ENCODE results near the gene TMX1.
"Not testable (repeated sequence)": the region's sequence is repeated elsewhere in the genome, so short reads cannot be mapped to it uniquely, and the experiment has no call there.

TMX1 gene, protein sequence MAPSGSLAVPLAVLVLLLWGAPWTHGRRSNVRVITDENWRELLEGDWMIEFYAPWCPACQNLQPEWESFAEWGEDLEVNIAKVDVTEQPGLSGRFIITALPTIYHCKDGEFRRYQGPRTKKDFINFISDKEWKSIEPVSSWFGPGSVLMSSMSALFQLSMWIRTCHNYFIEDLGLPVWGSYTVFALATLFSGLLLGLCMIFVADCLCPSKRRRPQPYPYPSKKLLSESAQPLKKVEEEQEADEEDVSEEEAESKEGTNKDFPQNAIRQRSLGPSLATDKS

DNA sequence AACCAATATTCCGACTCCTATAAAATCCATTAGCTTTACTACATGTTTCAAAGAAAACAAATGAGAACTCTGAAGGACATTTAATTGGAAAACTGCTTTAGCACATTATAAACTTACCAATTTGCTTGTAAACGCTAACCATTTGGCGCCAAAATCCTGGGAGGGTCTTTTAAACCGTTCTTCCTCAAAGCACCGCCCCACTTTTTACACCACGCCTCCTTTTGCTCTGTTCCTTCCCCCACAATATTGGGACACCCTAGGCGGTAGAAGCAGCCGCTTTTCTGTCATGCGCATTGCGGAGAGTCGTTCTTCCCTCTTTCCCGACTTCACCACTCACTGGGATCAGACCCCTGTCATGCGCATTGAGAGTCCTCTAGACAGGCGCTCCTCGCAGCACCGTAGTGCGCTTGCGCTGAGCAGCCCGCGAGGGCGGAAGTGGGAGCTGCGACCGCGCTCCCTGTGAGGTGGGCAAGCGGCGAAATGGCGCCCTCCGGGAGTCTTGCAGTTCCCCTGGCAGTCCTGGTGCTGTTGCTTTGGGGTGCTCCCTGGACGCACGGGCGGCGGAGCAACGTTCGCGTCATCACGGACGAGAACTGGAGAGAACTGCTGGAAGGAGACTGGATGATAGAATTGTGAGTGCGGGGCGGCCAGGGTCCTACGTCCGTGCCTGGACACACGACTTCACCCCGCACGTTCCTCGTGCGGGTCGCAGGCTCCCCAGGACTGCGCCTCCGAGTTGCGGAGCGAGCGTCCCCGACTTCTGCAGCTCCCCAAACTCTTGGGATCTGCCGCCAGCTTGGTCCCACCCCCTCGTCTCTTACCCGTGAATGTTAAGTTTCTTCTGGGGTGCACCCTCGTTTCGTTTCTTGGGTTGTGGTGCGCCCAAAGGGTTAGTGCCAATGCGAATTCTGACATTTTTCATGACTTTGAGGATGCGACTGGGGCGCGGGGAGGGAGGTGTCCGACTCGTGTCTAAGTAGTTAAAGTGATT is at the start of gene TMX1:
Gene TMX1, plus strand, starts transcription at position 435 of the 991 bp plus-strand sequence. Its CDS starts 46 bp downstream, at position 481.
- DNase-seq (ENCODE audit: low read depth in 3 of 3, low spot score in 1 of 3) = peak; percentile 58 to 68 (median 58)

DNA sequence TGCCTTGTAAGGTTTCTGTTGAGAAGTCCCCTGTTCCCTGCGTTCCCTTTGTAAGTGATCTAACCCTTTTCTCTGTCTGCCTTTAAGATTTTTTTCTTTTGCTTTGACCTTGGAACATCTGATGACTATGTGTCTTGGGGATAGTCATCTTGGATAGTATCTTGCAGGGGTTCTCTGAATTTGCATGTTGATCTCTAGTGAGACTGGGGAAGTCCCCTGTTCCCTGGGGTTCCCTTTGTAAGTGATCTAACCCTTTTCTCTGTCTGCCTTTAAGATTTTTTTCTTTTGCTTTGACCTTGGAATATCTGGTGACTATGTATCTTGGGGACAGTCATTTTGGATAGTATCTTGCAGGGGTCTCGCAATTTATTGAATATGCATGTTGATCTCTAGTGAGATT is 38.2 kb upstream of the TMX1 start:
- no peak for DNase-seq (ENCODE audit: low read depth in 3 of 3, low spot score in 1 of 3)

DNA sequence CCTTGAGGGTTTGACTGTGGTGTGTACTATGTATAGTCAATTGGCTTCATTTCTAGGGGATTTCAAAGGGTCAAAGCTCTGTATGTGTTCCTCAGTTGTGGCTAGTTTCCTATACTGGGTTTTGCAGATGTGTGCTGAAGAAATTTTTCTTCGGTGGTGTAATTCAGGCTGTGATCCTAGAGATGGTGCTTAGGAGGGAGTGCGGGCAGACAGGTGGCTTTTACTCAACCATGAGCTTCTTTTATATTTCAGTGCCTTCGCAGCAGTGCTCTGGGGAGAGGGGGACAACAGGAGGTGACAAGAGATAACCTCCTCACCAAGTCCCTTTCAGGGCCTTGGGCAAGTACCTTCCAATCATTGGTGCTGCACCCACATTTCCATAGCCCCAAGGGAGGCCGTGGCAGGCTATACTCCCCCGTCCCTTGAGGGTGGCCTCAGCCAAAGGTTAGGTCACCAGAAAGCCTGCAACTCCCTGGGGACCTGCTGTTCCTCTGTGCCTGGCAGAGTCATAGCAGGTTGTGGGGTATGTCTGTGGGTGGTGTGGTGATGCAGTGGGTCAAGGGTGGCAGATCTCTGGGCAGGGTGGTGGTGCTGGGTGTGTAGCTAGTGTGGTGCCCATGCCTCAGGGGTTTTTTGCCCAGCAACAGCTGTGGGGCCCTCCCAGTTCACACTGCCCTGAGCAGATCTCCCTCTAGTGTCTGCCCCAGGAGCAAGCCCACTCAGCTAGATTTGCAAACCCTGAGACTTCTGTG is 37.0 kb upstream of the TMX1 start:
- DNase-seq (ENCODE audit: low read depth in 3 of 3, low spot score in 1 of 3) = no peak

DNA sequence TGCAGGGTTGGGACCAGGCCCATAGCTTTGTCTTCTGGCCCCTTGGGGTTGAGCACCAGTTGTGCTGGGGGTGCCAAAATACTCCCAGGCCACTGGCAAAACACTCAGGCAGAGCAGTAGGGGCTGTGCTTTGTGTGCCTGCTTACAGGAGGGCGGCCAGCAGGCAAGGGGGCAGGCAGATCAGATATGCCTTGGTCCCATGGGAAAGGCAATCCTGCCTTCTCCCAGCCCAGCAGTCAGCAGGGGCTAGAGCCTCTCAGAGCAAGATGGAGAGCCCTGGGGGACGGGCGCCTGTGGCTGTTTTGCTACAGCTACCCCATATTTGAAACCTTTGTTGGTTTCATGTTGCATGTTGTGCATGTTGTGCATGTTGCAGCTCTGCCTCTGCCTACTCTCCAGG is 36.2 kb upstream of the TMX1 start:
- no peak for DNase-seq (ENCODE audit: low read depth in 3 of 3, low spot score in 1 of 3)

DNA sequence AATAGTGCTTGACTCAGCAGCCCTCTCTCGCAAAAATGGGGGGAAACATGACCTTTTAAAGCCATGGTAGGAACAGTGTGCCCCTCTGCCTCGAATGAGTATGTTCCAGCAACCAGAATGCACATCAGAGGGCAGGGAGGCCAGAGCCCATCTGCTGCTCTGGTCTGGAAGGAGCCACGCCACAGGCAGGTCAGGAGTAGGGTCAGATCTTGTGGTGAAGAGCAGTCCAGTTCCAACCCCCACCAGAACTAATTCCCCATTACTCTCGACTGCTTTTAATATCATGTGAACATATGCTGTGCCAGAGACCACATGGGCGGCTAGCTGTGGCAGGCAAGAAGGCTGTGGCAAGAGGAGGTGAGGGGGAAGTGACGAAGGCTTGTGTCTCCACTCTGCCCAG is 34.6 kb upstream of the TMX1 start:
- no peak for DNase-seq (ENCODE audit: low read depth in 3 of 3, low spot score in 1 of 3)

DNA sequence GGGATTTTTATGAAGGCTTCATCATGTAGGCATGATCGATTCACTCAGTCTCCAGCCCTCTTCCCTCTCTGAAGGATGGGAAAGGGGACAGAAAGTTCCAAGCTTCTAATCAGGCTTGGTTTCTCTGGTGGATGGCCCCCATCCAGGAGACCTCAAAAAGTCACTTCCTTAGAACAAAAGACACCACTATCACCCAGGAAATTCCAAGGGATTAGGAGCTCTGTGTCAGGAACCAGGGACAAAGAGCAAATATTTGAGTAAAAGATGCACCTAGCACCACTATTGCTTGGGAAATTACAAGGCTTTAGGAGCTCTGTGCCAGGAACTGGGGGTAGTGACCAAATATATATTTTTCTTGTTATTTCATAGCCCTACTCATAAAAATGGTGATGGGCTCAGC is 33.6 kb upstream of the TMX1 start:
- DNase-seq (ENCODE audit: low read depth in 3 of 3, low spot score in 1 of 3) = no peak

DNA sequence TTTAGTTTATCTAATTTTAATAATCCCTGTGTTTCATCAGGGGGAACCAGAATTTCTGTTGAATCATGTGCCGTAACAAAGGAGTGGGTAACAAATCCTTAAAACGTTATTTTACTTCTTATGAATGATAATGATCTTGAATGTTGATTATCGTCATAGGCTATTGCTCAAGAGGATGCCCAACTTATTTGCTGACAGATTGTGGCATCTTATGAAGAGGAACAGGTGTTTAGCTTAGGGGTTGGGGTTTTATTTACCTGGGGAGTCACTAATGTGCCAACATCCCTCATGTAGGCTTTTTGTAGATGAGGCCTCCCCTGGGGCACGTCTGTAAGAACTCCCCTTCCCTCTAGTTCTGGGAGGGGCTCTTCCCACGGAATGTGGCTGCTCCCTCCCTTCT is 32.4 kb upstream of the TMX1 start:
- no peak for DNase-seq (ENCODE audit: low read depth in 3 of 3, low spot score in 1 of 3)

DNA sequence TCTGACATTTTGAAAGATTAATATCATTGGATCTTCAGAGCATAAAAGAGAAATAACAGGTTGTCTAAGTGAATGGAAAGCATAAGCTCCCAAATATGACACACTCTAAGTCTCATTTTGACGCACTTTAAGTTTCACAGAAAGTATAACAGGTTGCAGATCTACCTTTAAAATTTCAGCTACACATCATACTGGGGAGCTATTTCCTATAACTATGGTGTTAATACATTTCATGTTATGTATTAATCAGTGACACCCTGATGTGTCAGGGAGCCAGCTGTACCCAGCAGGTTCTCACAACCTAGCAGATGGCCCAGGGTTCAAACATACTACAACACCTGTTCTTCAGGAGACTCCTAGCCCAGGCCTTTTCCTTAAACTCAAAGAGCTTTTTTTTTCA is 31.1 kb upstream of the TMX1 start:
- DNase-seq (ENCODE audit: low read depth in 3 of 3, low spot score in 1 of 3) = no peak

DNA sequence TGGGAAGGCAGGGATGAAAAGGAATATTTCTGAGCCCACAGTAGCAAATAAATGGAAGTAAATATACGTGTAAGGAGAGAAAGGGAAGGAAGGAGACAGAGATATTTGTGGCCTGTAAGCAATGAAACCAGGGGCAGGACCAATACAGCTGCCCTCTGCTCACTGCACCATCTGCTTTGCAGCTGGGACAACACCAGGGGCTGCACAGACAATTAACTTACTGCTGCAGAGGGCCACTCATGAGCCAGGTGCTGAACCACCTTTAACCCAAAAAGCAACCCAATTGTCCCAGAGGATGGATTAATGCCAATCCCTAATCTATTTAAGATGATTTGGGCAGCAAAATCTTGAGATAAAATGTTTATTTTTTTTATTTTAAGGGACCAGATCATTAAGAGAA is 30.6 kb upstream of the TMX1 start:
- no peak for DNase-seq (ENCODE audit: low read depth in 3 of 3, low spot score in 1 of 3)

DNA sequence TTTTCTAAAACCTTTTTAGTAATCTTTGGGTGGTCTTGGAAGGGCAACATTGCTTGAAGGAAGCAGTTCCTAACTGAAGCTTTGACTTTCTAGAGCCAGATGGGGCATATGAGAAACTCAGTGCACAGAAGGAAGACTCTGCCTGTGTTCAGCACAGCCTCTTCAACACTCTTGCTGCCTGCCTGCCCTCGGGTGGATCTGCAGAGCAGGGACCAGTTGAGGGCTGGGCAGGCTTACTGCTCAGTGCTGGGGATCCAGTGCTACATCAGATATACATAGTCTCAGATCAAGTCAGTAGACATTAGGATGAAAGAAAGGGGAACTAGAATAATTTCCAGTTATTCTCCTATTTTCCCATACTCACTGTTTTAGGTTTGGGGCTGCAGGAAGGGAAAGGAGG is 29.5 kb upstream of the TMX1 start:
- DNase-seq (ENCODE audit: low read depth in 3 of 3, low spot score in 1 of 3) = no peak

DNA sequence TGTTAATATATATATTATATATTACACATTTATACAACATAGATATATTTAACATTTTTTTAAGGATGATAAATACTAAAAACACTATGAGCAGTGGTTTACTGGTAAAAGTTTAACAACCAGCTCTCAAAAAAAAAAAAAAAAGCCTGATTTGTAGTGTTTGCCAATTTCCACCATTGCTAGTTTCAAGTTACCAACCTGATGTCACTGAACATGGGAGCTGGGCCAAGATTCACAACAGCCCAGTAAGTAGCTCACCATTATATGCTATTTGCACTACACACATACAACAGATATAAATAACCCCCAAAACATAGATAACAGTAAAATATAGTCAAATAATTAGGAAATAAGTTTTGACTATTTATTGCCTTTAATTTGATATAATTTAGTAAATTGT is 28.9 kb upstream of the TMX1 start:
- DNase-seq (ENCODE audit: low read depth in 3 of 3, low spot score in 1 of 3) = no peak

DNA sequence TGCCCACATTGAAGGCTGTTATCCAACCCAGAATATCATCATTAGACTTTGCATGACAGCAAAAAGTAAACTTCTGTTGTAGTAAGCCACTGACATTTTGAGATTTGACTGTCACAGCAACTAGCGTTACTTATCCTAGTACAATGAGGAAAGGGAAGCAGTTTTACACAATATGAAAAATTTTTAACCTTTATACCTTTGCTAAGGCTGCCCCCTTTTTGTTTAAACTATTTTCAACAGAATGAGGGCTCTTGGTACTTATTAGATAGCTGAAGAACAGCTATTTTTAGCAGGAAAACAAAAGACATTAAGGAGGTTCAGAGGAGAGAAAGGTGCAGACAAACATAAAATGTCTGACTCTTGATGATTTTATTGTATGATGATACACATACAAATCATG is 23.4 kb upstream of the TMX1 start:
- no peak for DNase-seq (ENCODE audit: low read depth in 3 of 3, low spot score in 1 of 3)

DNA sequence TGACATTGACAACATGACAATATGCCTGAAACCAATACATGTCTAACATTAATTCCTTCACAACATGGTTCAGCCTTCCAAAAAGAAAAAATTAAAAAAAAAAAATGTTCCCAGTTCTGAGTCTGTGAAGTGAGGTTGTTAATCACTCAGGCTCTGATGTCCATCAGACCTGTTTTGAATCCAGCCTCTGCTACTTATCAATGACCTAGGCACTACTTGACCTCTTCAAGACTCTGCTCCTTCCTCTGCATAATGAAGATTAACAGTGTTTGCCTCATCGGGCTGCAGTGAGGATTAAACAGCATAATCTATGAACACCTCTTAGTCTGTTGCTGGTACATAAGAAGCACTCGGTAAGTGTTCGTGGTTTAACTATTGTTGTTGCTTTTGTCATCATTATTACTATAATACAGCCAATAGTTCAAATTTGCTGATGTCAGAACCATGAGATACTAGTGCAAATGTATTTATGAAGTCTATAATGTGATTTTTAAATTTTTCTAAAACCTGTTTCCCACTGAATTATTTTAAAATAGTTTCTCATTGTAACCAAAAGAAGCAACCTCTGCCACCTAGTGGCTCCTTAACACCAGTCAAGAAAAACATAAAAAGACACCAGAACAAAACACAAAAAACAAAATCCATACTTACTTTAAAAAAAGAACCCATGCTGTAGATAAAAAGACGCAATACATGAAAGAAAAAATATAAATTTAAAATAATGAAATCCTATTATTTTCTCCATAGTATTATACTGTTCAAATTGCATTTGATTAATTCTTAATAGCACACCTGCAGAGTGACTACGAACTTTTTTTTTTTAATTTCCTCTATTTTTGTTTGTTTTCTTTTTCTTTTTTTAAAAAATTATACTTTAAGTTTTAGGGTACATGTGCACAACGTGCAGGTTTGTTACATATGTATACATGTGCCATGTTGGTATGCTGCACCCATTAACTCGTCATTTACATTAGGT is 20.3 kb upstream of the TMX1 start:
- no peak for DNase-seq (ENCODE audit: low read depth in 3 of 3, low spot score in 1 of 3)

DNA sequence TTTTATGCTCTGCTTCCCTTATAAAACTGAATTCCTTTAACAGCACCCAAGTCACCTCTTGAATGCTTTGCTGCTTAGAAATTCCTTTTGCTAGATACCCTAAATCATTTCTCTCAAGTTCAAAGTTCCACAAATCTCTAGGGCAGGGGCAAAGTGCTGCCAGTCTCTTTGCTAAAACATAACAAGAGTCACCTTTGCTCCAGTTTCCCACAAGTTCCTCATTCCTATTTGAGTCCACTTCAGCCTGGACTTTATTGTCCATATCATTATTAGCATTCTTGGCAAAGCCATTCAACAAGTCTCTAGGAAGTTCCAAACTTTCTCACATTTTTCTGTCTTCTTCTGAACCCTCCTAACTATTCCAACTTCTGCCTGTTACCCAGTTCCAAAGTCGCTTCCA is 16.6 kb upstream of the TMX1 start:
- not testable (repeated sequence) for DNase-seq (ENCODE audit: low read depth in 3 of 3, low spot score in 1 of 3)

DNA sequence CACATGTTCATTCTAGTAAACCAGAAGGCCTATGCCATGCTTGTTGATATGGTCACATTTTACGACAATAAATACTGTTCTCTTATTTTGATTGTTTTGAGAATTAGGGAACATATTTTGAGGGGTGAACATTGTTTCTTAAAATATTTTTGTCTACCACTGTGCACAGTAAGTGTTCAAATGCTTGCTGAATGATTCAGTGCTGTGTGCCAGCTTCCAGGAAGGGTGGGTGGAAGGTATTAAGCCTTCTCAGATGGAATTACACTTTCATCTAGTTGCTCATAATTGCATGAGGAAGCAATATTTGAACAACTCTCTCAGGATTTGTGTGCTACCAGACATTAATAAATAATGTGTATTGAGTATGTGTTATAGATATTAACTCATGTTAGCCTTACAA is 15.5 kb upstream of the TMX1 start:
- no peak for DNase-seq (ENCODE audit: low read depth in 3 of 3, low spot score in 1 of 3)

DNA sequence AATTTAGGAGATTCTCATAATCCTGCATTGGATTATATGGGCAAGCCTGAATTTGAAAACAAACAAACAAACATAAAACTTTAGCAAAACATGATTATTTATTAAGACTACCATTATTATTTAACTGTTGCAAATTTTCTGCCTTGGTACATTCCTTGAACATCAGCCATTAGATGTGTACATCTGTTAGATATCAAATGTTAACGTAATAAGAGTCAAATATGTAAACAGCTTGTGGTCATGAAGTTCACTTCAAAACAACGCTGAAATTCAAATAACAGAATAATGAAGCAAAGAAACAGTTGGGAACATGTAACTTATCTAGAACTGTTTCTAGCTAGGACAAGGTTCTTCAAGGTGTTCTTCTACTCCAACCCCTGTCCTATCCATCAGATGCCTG is 14.3 kb upstream of the TMX1 start:
- DNase-seq (ENCODE audit: low read depth in 3 of 3, low spot score in 1 of 3) = no peak

DNA sequence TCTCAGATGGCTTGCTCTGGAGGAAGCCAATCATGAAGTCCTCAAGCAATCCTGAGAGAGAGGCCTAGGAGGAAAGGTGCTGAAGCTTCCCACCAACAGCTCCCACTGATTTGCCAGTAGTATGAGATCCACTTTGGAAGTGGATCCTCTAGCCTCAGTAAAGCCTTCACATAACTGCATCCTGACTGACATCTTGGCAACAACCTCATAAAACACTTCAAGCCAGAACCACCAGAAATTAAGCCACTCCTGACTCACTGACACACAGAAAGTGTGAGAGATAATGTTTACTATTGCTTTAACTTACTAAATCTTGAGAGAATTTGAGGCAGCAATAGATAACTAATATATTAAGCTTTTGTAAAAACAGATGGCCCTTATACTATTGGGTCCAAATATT is 11.7 kb upstream of the TMX1 start:
- DNase-seq (ENCODE audit: low read depth in 3 of 3, low spot score in 1 of 3) = no peak

DNA sequence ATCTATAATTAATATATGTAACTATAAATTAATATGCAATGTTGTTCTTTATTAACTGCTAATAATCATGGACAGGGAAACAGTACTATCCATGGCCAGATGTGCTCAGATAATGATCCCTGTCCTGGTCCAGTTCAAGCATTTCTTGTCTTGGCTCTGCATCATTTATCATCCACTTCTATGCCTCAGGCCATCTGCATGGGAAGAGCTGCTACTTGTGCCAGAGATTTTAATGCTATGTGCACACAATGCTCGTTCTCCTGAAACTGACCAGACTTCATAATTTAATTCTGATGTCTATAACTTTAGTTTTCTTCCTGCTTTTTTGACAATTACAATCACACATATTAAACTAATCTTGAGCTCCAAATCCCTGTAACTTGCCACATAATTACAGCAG is 11.2 kb upstream of the TMX1 start:
- no peak for DNase-seq (ENCODE audit: low read depth in 3 of 3, low spot score in 1 of 3)

DNA sequence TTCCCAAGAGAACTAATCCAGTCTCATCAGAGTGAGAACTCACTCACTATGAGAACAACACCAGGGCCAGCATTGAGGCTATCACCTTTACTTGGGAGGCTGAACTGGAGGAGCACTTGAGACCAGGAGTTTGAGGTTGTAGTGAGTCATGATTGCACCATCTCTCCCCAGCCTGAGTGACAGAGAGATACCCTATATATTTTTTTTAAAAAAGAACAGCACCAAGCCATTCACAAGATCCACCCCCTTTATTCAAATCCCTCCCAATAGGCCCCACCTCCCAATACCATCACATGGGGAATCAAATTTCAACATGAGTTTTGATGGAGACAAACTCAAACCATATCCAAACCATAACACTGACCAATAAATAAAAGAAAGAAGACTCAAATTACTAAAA is 3.7 kb upstream of the TMX1 start:
- no peak for DNase-seq (ENCODE audit: low read depth in 3 of 3, low spot score in 1 of 3)

DNA sequence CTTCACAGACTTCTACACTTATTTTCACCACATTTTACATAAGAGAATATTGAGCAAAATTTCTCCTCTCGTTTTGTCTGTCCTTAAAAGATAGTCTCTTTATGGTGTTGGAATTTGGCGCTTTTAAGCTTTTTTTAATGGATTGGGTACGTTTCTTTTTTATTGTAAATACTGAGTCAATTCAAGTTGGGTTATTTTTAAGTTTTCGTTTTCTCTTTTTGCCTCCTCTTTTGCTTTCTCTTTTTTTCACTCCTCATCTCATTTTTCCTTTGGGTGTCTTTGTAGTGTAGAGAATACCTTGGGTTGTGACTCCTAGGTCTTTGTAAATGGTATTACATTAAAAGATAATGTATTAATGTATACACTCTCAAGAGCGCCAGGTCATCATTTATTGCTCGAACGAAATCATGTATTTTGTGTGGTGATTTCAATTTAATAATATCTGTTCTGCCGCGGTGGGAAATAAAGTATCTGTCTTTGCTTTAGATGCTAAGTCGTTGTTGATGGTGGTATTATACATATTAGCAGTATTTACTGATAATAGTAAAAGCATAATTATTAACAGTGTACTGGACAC is 845 bp downstream of the TMX1 start:
- DNase-seq (ENCODE audit: low read depth in 3 of 3, low spot score in 1 of 3) = no peak

All from stimulated activated CD4-positive, alpha-beta T cell treated with anti-CD3 and anti-CD28 coated beads, TNF-alpha, amount 100 ng/mL, for 1 hour (primary cell).